H1 (cell line): ENCODE data around the gene MAN1A2. TPM values are rescaled to one million over a fixed set of nuclear protein-coding genes. Genes with fewer than 3 reads are reported as not detected.

Experiments
- CTCF ChIA-PET: fragments of 300-600 bp; sonication (Branson Sonifier 250); formaldehyde crosslinking; loops from one replicate; lab custom pipeline; 2021; ENCODE audit not compliant: partially characterized antibody; lab: Charles Lee
- POLR2A ChIA-PET: fragments of 300-600 bp; sonication (Branson Sonifier 250); formaldehyde crosslinking; loops from one replicate; lab custom pipeline; 2021; ENCODE audit warnings: inconsistent platforms; ENCODE audit not compliant: partially characterized antibody; lab: Charles Lee
- DNase-seq, 2 experiments: peaks; one replicate each; pipeline versions ENCODE4 v3.0.0 to v3.0.0-alpha.2; 2010 to 2022; ENCODE audit warnings: low spot score in 2 of 2, low read depth in 1 of 2, mixed read lengths in 1 of 2
- FAIRE-seq: peaks from 2 replicates; lab custom pipeline; 2011; peaks lifted over from hg19 to GRCh38; lab: Jason Lieb, UNC
- H2AFZ ChIP-seq: 2 replicates; pipeline ENCODE4 v1.8.1; 2012; ENCODE audit warnings: low read length, inconsistent platforms
- H2AK5ac ChIP-seq: 2 replicates; pipeline ENCODE4 v1.6.1; 2013; ENCODE audit warnings: low read depth, low read length
- H2BK120ac ChIP-seq: replicated peaks from 2 replicates; pipeline ENCODE3; 2013; ENCODE audit warnings: low read depth, low read length, inconsistent platforms
- H2BK12ac ChIP-seq: 2 replicates; pipeline ENCODE4 v1.6.1; 2013; ENCODE audit warnings: low read depth, low read length
- H2BK15ac ChIP-seq: 2 replicates; pipeline ENCODE4 v1.6.1; 2013; ENCODE audit warnings: low read length
- H2BK20ac ChIP-seq: 2 replicates; pipeline ENCODE4 v1.6.1; 2013; ENCODE audit warnings: low read length
- H2BK5ac ChIP-seq: 2 replicates; pipeline ENCODE4 v1.6.1; 2013; ENCODE audit warnings: low read depth, low read length
- H3K14ac ChIP-seq: 2 replicates; pipeline ENCODE4 v1.6.1; 2013; ENCODE audit warnings: inconsistent platforms; ENCODE audit not compliant: insufficient read length
- H3K18ac ChIP-seq: 2 replicates; pipeline ENCODE4 v1.6.1; 2013; ENCODE audit warnings: low read length; ENCODE audit errors: extremely low read depth
- H3K23ac ChIP-seq: 2 replicates; pipeline ENCODE4 v1.6.1; 2013; ENCODE audit warnings: inconsistent platforms; ENCODE audit not compliant: insufficient read length
- H3K23me2 ChIP-seq: 2 replicates; pipeline ENCODE4 v1.6.1; 2013; ENCODE audit warnings: low read depth, low read length
- H3K27ac ChIP-seq: 2 replicates; pipeline ENCODE4 v1.6.1; 2011; ENCODE audit warnings: low read depth, low read length, inconsistent platforms
- H3K27me3 ChIP-seq, 4 experiments: replicated peaks in 1 of 4; 1 replicate in 1 of 4; 2 replicates in 3 of 4; pipeline versions ENCODE4 v1.6.1 to v1.8.1; 2011 to 2013; ENCODE audit warnings: low read length in 3 of 4, mild to moderate bottlenecking in 3 of 4, inconsistent platforms in 2 of 4, mixed read lengths in 2 of 4, moderate library complexity in 1 of 4; ENCODE audit not compliant: control insufficient read depth in 3 of 4, insufficient read depth in 3 of 4; ENCODE audit errors: extremely low read depth in 1 of 4
- H3K36me3 ChIP-seq, 4 experiments: 2 replicates each; pipeline versions ENCODE4 v1.6.1 to v1.8.1; 2011 to 2013; ENCODE audit warnings: mild to moderate bottlenecking in 4 of 4, low read length in 3 of 4, moderate library complexity in 2 of 4, control low read depth in 1 of 4, inconsistent platforms in 1 of 4; ENCODE audit not compliant: insufficient read depth in 4 of 4, control insufficient read depth in 2 of 4
- H3K4ac ChIP-seq: replicated peaks from 2 replicates; pipeline ENCODE3; 2013; ENCODE audit warnings: low read length, low read depth, mixed read lengths, inconsistent platforms; ENCODE audit not compliant: insufficient read length
- H3K4me1 ChIP-seq, 4 experiments: replicated peaks in 1 of 4; 1 replicate in 1 of 4; 2 replicates in 3 of 4; pipeline versions ENCODE4 v1.6.1 to v1.8.1; 2011 to 2013; ENCODE audit warnings: low read length in 3 of 4, inconsistent platforms in 2 of 4, mixed read lengths in 1 of 4; ENCODE audit not compliant: insufficient read depth in 4 of 4, control insufficient read depth in 3 of 4
- H3K4me2 ChIP-seq, 2 experiments: 2 replicates each; pipeline versions ENCODE4 v1.6.1 to v1.8.1; 2011 to 2013; ENCODE audit warnings: low read depth in 2 of 2, low read length in 2 of 2, control low read depth in 1 of 2, inconsistent platforms in 1 of 2, mild to moderate bottlenecking in 1 of 2; ENCODE audit not compliant: insufficient read depth in 1 of 2
- H3K4me3 ChIP-seq, 4 experiments: fragments of 200-600, 300-600 bp in 1 of 4; sonication (generic), shearing (Covaris generic), sonication (Bioruptor Twin) in 1 of 4; 2 replicates each; pipeline versions ENCODE4 v1.5.1 to v1.8.1; 2011 to 2016; ENCODE audit warnings: low read length in 4 of 4, low read depth in 3 of 4, control low read depth in 2 of 4, inconsistent platforms in 2 of 4, mild to moderate bottlenecking in 2 of 4, mixed read lengths in 1 of 4, moderate library complexity in 1 of 4; ENCODE audit not compliant: insufficient read depth in 2 of 4; ENCODE audit errors: extremely low read depth in 1 of 4
- H3K56ac ChIP-seq: replicated peaks from 2 replicates; pipeline ENCODE3; 2013; ENCODE audit warnings: low read depth, mild to moderate bottlenecking, mixed read lengths, low read length, inconsistent platforms; ENCODE audit not compliant: insufficient read length
- H3K79me1 ChIP-seq: 2 replicates; pipeline ENCODE4 v1.6.1; 2013; ENCODE audit warnings: low read depth, low read length, control low read depth
- H3K79me2 ChIP-seq, 2 experiments: 2 replicates each; pipeline versions ENCODE4 v1.6.1 to v1.8.1; 2012 to 2013; ENCODE audit warnings: low read length in 2 of 2, mild to moderate bottlenecking in 2 of 2, inconsistent platforms in 1 of 2; ENCODE audit not compliant: insufficient read depth in 2 of 2, control insufficient read depth in 1 of 2
- H3K9ac ChIP-seq, 4 experiments: replicated peaks in 1 of 4; 1 replicate in 1 of 4; 2 replicates in 3 of 4; pipeline versions ENCODE4 v1.6.1 to v1.8.1; 2011 to 2013; ENCODE audit warnings: low read depth in 3 of 4, low read length in 3 of 4, control low read depth in 2 of 4, mild to moderate bottlenecking in 2 of 4, moderate library complexity in 2 of 4, inconsistent platforms in 1 of 4; ENCODE audit errors: extremely low read depth in 1 of 4
- H3K9me3 ChIP-seq, 2 experiments: 2 replicates each; pipeline versions ENCODE4 v1.6.1 to v1.8.1; 2012 to 2013; ENCODE audit warnings: mild to moderate bottlenecking in 2 of 2, moderate library complexity in 2 of 2, control low read depth in 1 of 2, inconsistent platforms in 1 of 2, low read depth in 1 of 2, low read length in 1 of 2, mixed read lengths in 1 of 2; ENCODE audit not compliant: insufficient read depth in 2 of 2
- H4K20me1 ChIP-seq, 2 experiments: replicated peaks in 1 of 2; 2 replicates each; pipeline versions ENCODE3 to v1.8.1; 2011 to 2013; ENCODE audit warnings: inconsistent platforms in 2 of 2, low read length in 2 of 2, mild to moderate bottlenecking in 1 of 2; ENCODE audit not compliant: insufficient read depth in 2 of 2, control insufficient read depth in 1 of 2
- H4K5ac ChIP-seq: 2 replicates; pipeline ENCODE4 v1.6.1; 2013; ENCODE audit warnings: low read length, low read depth, mixed read lengths, inconsistent platforms; ENCODE audit not compliant: insufficient read length
- H4K8ac ChIP-seq: 2 replicates; pipeline ENCODE4 v1.8.0; 2013; ENCODE audit warnings: mild to moderate bottlenecking, moderate library complexity, low read length, inconsistent platforms; ENCODE audit not compliant: insufficient read depth; ENCODE audit errors: extremely low read depth
- H4K91ac ChIP-seq: replicated peaks from 2 replicates; pipeline ENCODE3; 2013; ENCODE audit warnings: low read length, mixed read lengths, inconsistent platforms; ENCODE audit not compliant: insufficient read length
- BCL11A ChIP-seq, 2 experiments: IDR thresholded peaks; one replicate each; pipeline ENCODE4 v1.6.1; 2011; ENCODE audit warnings: low read depth in 2 of 2, low read length in 2 of 2, mild to moderate bottlenecking in 2 of 2
- E2F6 ChIP-seq: IDR thresholded peaks from 2 replicates; pipeline ENCODE4 v1.6.1; 2012; ENCODE audit warnings: inconsistent platforms
- MAX ChIP-seq: IDR thresholded peaks from 2 replicates; pipeline ENCODE4 v1.6.1; 2012; ENCODE audit warnings: inconsistent platforms
- NANOG ChIP-seq: IDR thresholded peaks from 2 replicates; pipeline ENCODE4 v1.6.1; 2011; ENCODE audit warnings: low read length, low read depth, mild to moderate bottlenecking, inconsistent platforms; ENCODE audit not compliant: insufficient read depth, poor library complexity, severe bottlenecking
- RFX5 ChIP-seq: IDR thresholded peaks from 2 replicates; pipeline ENCODE4 v1.6.1; 2011; ENCODE audit warnings: low read depth, low read length, improper control_type of control experiment, borderline replicate concordance
- WGBS, 2 experiments: shearing (Covaris generic) in 1 of 2; methylation state at CpG; one replicate each; pipeline versions ENCODE4 v1.1.6 to v1.1.7; 2013 to 2015; ENCODE audit warnings: low lambda C conversion rate in 2 of 2, mixed read lengths in 2 of 2, inconsistent platforms in 1 of 2, low coverage in 1 of 2, missing lambda C conversion rate in 1 of 2; ENCODE audit not compliant: insufficient replicate concordance in 2 of 2, insufficient coverage in 1 of 2, insufficient read length in 1 of 2; ENCODE audit errors: extremely low coverage in 1 of 2, missing lambda C conversion rate in 1 of 2; 5-methylcytosine and 5-hydroxymethylcytosine counted together
- polyA plus RNA-seq, 7 experiments: library from polyadenylated mRNA; depleted of rRNA in 3 of 7; stranded (reverse) in 5 of 7; unstranded in 2 of 7; fragments of >200 nt in 5 of 7; fragments of 200-250 nt in 2 of 7; gene quantifications; 1 replicate in 5 of 7; 2 replicates in 1 of 7; 4 replicates in 1 of 7; pipeline versions ENCODE4 v1.2.1 to v1.2.3, GENCODE V29; 2011 to 2013; ENCODE audit warnings: missing spikeins in 2 of 7, mixed read lengths in 2 of 7
- total RNA-seq: library from RNA; stranded (reverse); fragmentation: NEBNext Ultra II Directional; extraction: Animal tissue kit (Norgen Biotek cat#: 25700); gene quantifications from 2 replicates; pipeline ENCODE4 v1.2.1, GENCODE V29; 2021

Gene MAN1A2
- total and polyA plus RNA-seq, 2 of the 8 experiments (the other 6 are each of a cell fraction or from before 2014, with no cell fraction given) = 5.5 to 18.8 TPM

- Histone ChIP-seq H2BK5ac (no peak overlapping the region), H2AK5ac (no peak overlapping the region), H2BK20ac (no peak overlapping the region), H4K8ac (peak overlapping the region; percentile 11; the same call in 1 of the 2 replicates), H3K4me1 (peaks cover 0 to under 1% (median 0%) of the 10 kb centered on the region in 4 experiments; a peak in 1 of 7 replicates), H3K14ac (no peak overlapping the region), H3K36me3 (no peaks in the 10 kb centered on the region), H4K5ac (no peak overlapping the region), H4K20me1 (no peaks in the 10 kb centered on the region), H3K79me2 (no peaks in the 10 kb centered on the region), H3K79me1 (no peaks in the 10 kb centered on the region), H3K4me2 (no peak overlapping the region), H3K27me3 (no peaks in the 10 kb centered on the region; a peak in 2 of 7 replicates), H3K56ac (no peak overlapping the region), H3K4ac (no peak overlapping the region), H3K23ac (no peak overlapping the region), H3K23me2 (no peaks in the 10 kb centered on the region), H2BK12ac (no peak overlapping the region), H2AFZ (no peak overlapping the region), H3K9me3 (no peaks in the 10 kb centered on the region), H2BK120ac (no peak overlapping the region), H3K4me3 (no peak overlapping the region), H3K9ac (no peak overlapping the region), H4K91ac (no peak overlapping the region), H3K27ac (no peak overlapping the region), H2BK15ac (no peak overlapping the region), H3K18ac (no peak overlapping the region)
- ChIA-PET POLR2A (no interaction called here), CTCF (interaction anchor here (1.4 to 1.5 kb wide), 2 partner anchors 25 to 59 kb away, joined by 3 to 5 read pairs; no protein-coding TSS in a partner anchor)
- WGBS, 2 experiments = 94% methylated on average over 8 of the region's 8 CpGs; no CpG with 5 or more reads in 1 of the 2 experiments
- FAIRE-seq (no peak), DNase-seq (peak in 1 of 2 experiments; percentile 32)
- TF ChIP-seq RFX5 (no peak), BCL11A (IDR thresholded peaks at IDR 0.05; ENCODE audit: low read depth in 2 of 2, low read length in 2 of 2) (no peak), E2F6 (no peak), NANOG (no peak), MAX (no peak)
Observed at GRCh38 chr1:117565745-117566455, 198.7 kb downstream of the MAN1A2 start.
